Putamen (tissue), 1 donor: Measurements from ENCODE around the gene CEP57L1.
"Not testable (repeated sequence)": the region's sequence is repeated elsewhere in the genome, so short reads cannot be mapped to it uniquely, and the experiment has no call there.

Source experiments
- DNase-seq: peaks from one replicate; pipeline ENCODE4 v3.0.0-alpha.2; 2016; ENCODE audit warnings: low spot score

Gene CEP57L1

GRCh38 chr6:109073344-109074132 is 21.8 kb upstream of the CEP57L1 start:
- peak; percentile 70 for DNase-seq

GRCh38 chr6:109074133-109074415 is 21.2 kb upstream of the CEP57L1 start:
- DNase-seq = no peak

- no peak for DNase-seq
Observed at GRCh38 chr6:109075934-109076333, 19.4 kb upstream of the CEP57L1 start.

- DNase-seq = no peak
Observed at GRCh38 chr6:109076377-109076776, 18.9 kb upstream of the CEP57L1 start.

- peak; percentile 72 for DNase-seq
Observed at GRCh38 chr6:109079981-109080380, 15.3 kb upstream of the CEP57L1 start.

GRCh38 chr6:109081026-109081425 is 14.3 kb upstream of the CEP57L1 start:
- no peak for DNase-seq

- no peak for DNase-seq
Observed at GRCh38 chr6:109081516-109082187, 13.7 kb upstream of the CEP57L1 start.

- DNase-seq = no peak
Observed at GRCh38 chr6:109082188-109082577, 13.1 kb upstream of the CEP57L1 start.

- no peak for DNase-seq
Observed at GRCh38 chr6:109083657-109084056, 11.7 kb upstream of the CEP57L1 start.

- DNase-seq = not testable (repeated sequence)
Observed at GRCh38 chr6:109084146-109084545, 11.2 kb upstream of the CEP57L1 start.

GRCh38 chr6:109087661-109088264 is 7.5 kb upstream of the CEP57L1 start:
- peak; percentile 23 for DNase-seq

- DNase-seq = no peak
Observed at GRCh38 chr6:109088995-109089394, 6.3 kb upstream of the CEP57L1 start.

GRCh38 chr6:109091314-109092024 is 3.8 kb upstream of the CEP57L1 start:
- no peak for DNase-seq

GRCh38 chr6:109092074-109092473 is 3.2 kb upstream of the CEP57L1 start:
- DNase-seq = no peak

GRCh38 chr6:109093732-109094415 is 1.4 kb upstream of the CEP57L1 start:
- no peak for DNase-seq

- DNase-seq = peak; percentile 90
Observed at GRCh38 chr6:109094416-109095035, 781 bp upstream of the CEP57L1 start, which contains the start of gene SESN1. TSS of gene SESN1 (minus strand) at chr6:109094846. CDS start at chr6:109094073, 773 bp downstream.

GRCh38 chr6:109095835-109096084 is 453 bp downstream of the CEP57L1 start:
- no peak for DNase-seq

GRCh38 chr6:109096208-109096607 is 901 bp downstream of the CEP57L1 start:
- no peak for DNase-seq

GRCh38 chr6:109097661-109098060 is 2.4 kb downstream of the CEP57L1 start:
- no peak for DNase-seq

- no peak for DNase-seq
Observed at GRCh38 chr6:109102762-109103161, 7.5 kb downstream of the CEP57L1 start.

- no peak for DNase-seq
Observed at GRCh38 chr6:109103942-109104341, 8.6 kb downstream of the CEP57L1 start.

- DNase-seq = no peak
Observed at GRCh38 chr6:109104512-109104911, 9.2 kb downstream of the CEP57L1 start.
